IPS-15b (cell line): ENCODE results near the gene FBLN2.

ENCODE experiments used
- H3K27me3 ChIP-seq: one replicate; pipeline ENCODE4 v1.6.1; 2013; ENCODE audit warnings: low read length; ENCODE audit not compliant: control insufficient read depth, insufficient read depth
- H3K36me3 ChIP-seq: one replicate; pipeline ENCODE4 v1.6.1; 2013; ENCODE audit warnings: low read length; ENCODE audit not compliant: control insufficient read depth, insufficient read depth
- H3K4me1 ChIP-seq: one replicate; pipeline ENCODE4 v1.6.1; 2013; ENCODE audit warnings: mild to moderate bottlenecking, low read length; ENCODE audit not compliant: control insufficient read depth, insufficient read depth
- H3K4me3 ChIP-seq: one replicate; pipeline ENCODE4 v1.5.1; 2013; ENCODE audit warnings: low read depth, low read length
- H3K9ac ChIP-seq: one replicate; pipeline ENCODE4 v1.6.1; 2013; ENCODE audit warnings: low read depth, mild to moderate bottlenecking, low read length
- H3K9me3 ChIP-seq: one replicate; pipeline ENCODE4 v1.6.1; 2013; ENCODE audit warnings: mild to moderate bottlenecking, low read length; ENCODE audit not compliant: control insufficient read depth, insufficient read depth

Gene FBLN2

GRCh38 chr3:13642597-13642996 is 93.7 kb downstream of the FBLN2 start:
- no peaks in the 10 kb centered on the region for H3K4me1 ChIP-seq
- H3K27me3 ChIP-seq, result no peaks in the 10 kb centered on the region
- no peak overlapping the region for H3K9ac ChIP-seq
- no peaks in the 10 kb centered on the region for H3K36me3 ChIP-seq
- no peaks in the 10 kb centered on the region for H3K9me3 ChIP-seq
- H3K4me3 ChIP-seq, result no peak overlapping the region

- Histone ChIP-seq H3K36me3 (no peaks in the 10 kb centered on the region), H3K9ac (no peak overlapping the region), H3K27me3 (no peaks in the 10 kb centered on the region), H3K4me1 (peaks cover 2% of the 10 kb centered on the region), H3K9me3 (no peaks in the 10 kb centered on the region), H3K4me3 (no peak overlapping the region)
These were observed 95.6 kb downstream of the FBLN2 start for GRCh38 chr3:13644341-13645117.

- H3K4me3 ChIP-seq, result no peak overlapping the region
- H3K9ac ChIP-seq, result no peak overlapping the region
- peaks cover 2% of the 10 kb centered on the region for H3K4me1 ChIP-seq
- H3K9me3 ChIP-seq, result no peaks in the 10 kb centered on the region
- H3K27me3 ChIP-seq, result peaks cover 2% of the 10 kb centered on the region
- no peaks in the 10 kb centered on the region for H3K36me3 ChIP-seq
These were observed 97.1 kb downstream of the FBLN2 start for GRCh38 chr3:13645801-13646637.

- Histone ChIP-seq H3K9me3 (no peaks in the 10 kb centered on the region), H3K9ac (no peak overlapping the region), H3K4me3 (no peak overlapping the region), H3K27me3 (peaks cover 5% of the 10 kb centered on the region), H3K4me1 (peaks cover 2% of the 10 kb centered on the region), H3K36me3 (no peaks in the 10 kb centered on the region)
These were observed 98.6 kb downstream of the FBLN2 start for GRCh38 chr3:13647298-13648059.

GRCh38 chr3:13648060-13649001 is 99.4 kb downstream of the FBLN2 start:
- H3K4me1 ChIP-seq, result peaks cover 2% of the 10 kb centered on the region
- no peaks in the 10 kb centered on the region for H3K36me3 ChIP-seq
- no peaks in the 10 kb centered on the region for H3K9me3 ChIP-seq
- peak overlapping the region; percentile 89 for H3K9ac ChIP-seq
- no peak overlapping the region for H3K4me3 ChIP-seq
- peaks cover 5% of the 10 kb centered on the region for H3K27me3 ChIP-seq

- Histone ChIP-seq H3K36me3 (no peaks in the 10 kb centered on the region), H3K4me1 (peaks cover 2% of the 10 kb centered on the region), H3K9me3 (no peaks in the 10 kb centered on the region), H3K4me3 (no peak overlapping the region), H3K27me3 (peaks cover 13% of the 10 kb centered on the region), H3K9ac (no peak overlapping the region)
These were observed 101.5 kb downstream of the FBLN2 start for GRCh38 chr3:13650210-13651056.

- H3K4me3 ChIP-seq, result no peak overlapping the region
- peaks cover 19% of the 10 kb centered on the region for H3K27me3 ChIP-seq
- H3K4me1 ChIP-seq, result peaks cover 2% of the 10 kb centered on the region
- H3K9ac ChIP-seq, result no peak overlapping the region
- no peaks in the 10 kb centered on the region for H3K36me3 ChIP-seq
- H3K9me3 ChIP-seq, result no peaks in the 10 kb centered on the region
These were observed 102.1 kb downstream of the FBLN2 start for GRCh38 chr3:13651057-13651400.

GRCh38 chr3:13651775-13652428 is 103.0 kb downstream of the FBLN2 start:
- no peaks in the 10 kb centered on the region for H3K9me3 ChIP-seq
- no peaks in the 10 kb centered on the region for H3K36me3 ChIP-seq
- H3K9ac ChIP-seq, result no peak overlapping the region
- H3K4me1 ChIP-seq, result peaks cover 2% of the 10 kb centered on the region
- peaks cover 28% of the 10 kb centered on the region for H3K27me3 ChIP-seq
- H3K4me3 ChIP-seq, result no peak overlapping the region

GRCh38 chr3:13652728-13653127 is 103.8 kb downstream of the FBLN2 start:
- peaks cover 32% of the 10 kb centered on the region for H3K27me3 ChIP-seq
- H3K4me1 ChIP-seq, result peaks cover 2% of the 10 kb centered on the region
- H3K36me3 ChIP-seq, result no peaks in the 10 kb centered on the region
- H3K9ac ChIP-seq, result no peak overlapping the region
- no peaks in the 10 kb centered on the region for H3K9me3 ChIP-seq
- H3K4me3 ChIP-seq, result no peak overlapping the region

GRCh38 chr3:13653631-13654279 is 104.8 kb downstream of the FBLN2 start:
- H3K9me3 ChIP-seq, result no peaks in the 10 kb centered on the region
- no peaks in the 10 kb centered on the region for H3K4me1 ChIP-seq
- no peak overlapping the region for H3K4me3 ChIP-seq
- H3K27me3 ChIP-seq, result peaks cover 34% of the 10 kb centered on the region
- H3K9ac ChIP-seq, result no peak overlapping the region
- H3K36me3 ChIP-seq, result no peaks in the 10 kb centered on the region
